Stimulated activated naive CD4-positive, alpha-beta T cell treated with Interleukin-2 at 50 U/mL for 16 hours (primary cell): ENCODE measurements around the gene KIAA0825.

ENCODE experiments used
- DNase-seq: peaks from one replicate; lab custom pipeline; 2025; lab: John Stamatoyannopoulos, UW

The KIAA0825 gene

GRCh38 chr5:94240993-94241651, 377.3 kb downstream of the KIAA0825 start:
- no peak for DNase-seq

GRCh38 chr5:94240596-94240992, 377.8 kb downstream of the KIAA0825 start:
- no peak for DNase-seq

- DNase-seq: no peak
Measured at GRCh38 chr5:94240134-94240533, 378.3 kb downstream of the KIAA0825 start.

GRCh38 chr5:94239266-94239665, 379.1 kb downstream of the KIAA0825 start:
- no peak for DNase-seq

GRCh38 chr5:94234987-94235386, 383.4 kb downstream of the KIAA0825 start:
- no peak for DNase-seq

- DNase-seq: no peak
Measured at GRCh38 chr5:94228791-94229190, 389.6 kb downstream of the KIAA0825 start.

- no peak for DNase-seq
Measured at GRCh38 chr5:94223235-94223634, 395.2 kb downstream of the KIAA0825 start.

- no peak for DNase-seq
Measured at GRCh38 chr5:94218374-94218773, 400.0 kb downstream of the KIAA0825 start.

GRCh38 chr5:94217745-94218144, 400.7 kb downstream of the KIAA0825 start:
- DNase-seq: no peak

- DNase-seq: no peak
Measured at GRCh38 chr5:94217216-94217615, 401.2 kb downstream of the KIAA0825 start.

GRCh38 chr5:94212476-94212875, 405.9 kb downstream of the KIAA0825 start:
- DNase-seq: no peak

GRCh38 chr5:94209774-94210355, 408.5 kb downstream of the KIAA0825 start:
- DNase-seq: no peak

- DNase-seq: no peak
Measured at GRCh38 chr5:94209272-94209671, 409.1 kb downstream of the KIAA0825 start.

GRCh38 chr5:94199566-94199965, 418.8 kb downstream of the KIAA0825 start:
- no peak for DNase-seq

GRCh38 chr5:94197970-94198369, 420.4 kb downstream of the KIAA0825 start:
- no peak for DNase-seq

- no peak for DNase-seq
Measured at GRCh38 chr5:94196953-94197352, 421.5 kb downstream of the KIAA0825 start.

- no peak for DNase-seq
Measured at GRCh38 chr5:94192658-94193391, 425.6 kb downstream of the KIAA0825 start.

- DNase-seq: no peak
Measured at GRCh38 chr5:94191604-94192003, 426.8 kb downstream of the KIAA0825 start.

GRCh38 chr5:94188725-94189124, 429.7 kb downstream of the KIAA0825 start:
- no peak for DNase-seq

- no peak for DNase-seq
Measured at GRCh38 chr5:94184870-94185269, 433.5 kb downstream of the KIAA0825 start.

- DNase-seq: no peak
Measured at GRCh38 chr5:94181895-94182294, 436.5 kb downstream of the KIAA0825 start.

- no peak for DNase-seq
Measured at GRCh38 chr5:94180761-94181160, 437.6 kb downstream of the KIAA0825 start.

GRCh38 chr5:94175912-94176311, 442.5 kb downstream of the KIAA0825 start:
- no peak for DNase-seq
